Psoas muscle (tissue), 8 donors: ENCODE data around the gene IQCM. TPM values are rescaled to one million over a fixed set of nuclear protein-coding genes. Genes with fewer than 3 reads are reported as not detected.

Source experiments
- ATAC-seq, 4 donors: fragments of 200-7000 bp; cut with Tn5 transposase; one replicate each; pipeline ENCODE4 v1.9.1; 2020; ENCODE audit warnings: moderate library complexity in 3 of 4, mild to moderate bottlenecking in 2 of 4
- DNase-seq, 2 donors: peaks; one replicate each; pipeline ENCODE4 v3.0.0-alpha.2; 2020
- H3K27ac ChIP-seq: fragments of 200-600 bp; one replicate; pipeline ENCODE4 v1.8.0; 2022
- H3K27me3 ChIP-seq, 3 donors: fragments of 200-600 bp in 1 of 3; one replicate each; pipeline versions ENCODE4 v1.6.1 to v1.8.0; 2013 to 2022; ENCODE audit warnings: low read length in 2 of 3, mild to moderate bottlenecking in 2 of 3, moderate library complexity in 1 of 3; ENCODE audit not compliant: insufficient read depth in 3 of 3
- H3K36me3 ChIP-seq, 2 donors: fragments of 200-600 bp in 1 of 2; one replicate each; pipeline versions ENCODE4 v1.6.1 to v1.8.0; 2013 to 2022; ENCODE audit warnings: low read depth in 1 of 2, mild to moderate bottlenecking in 1 of 2, moderate library complexity in 1 of 2; ENCODE audit not compliant: insufficient read depth in 1 of 2
- H3K4me1 ChIP-seq: fragments of 200-600 bp; one replicate; pipeline ENCODE4 v1.8.0; 2022
- H3K4me3 ChIP-seq: fragments of 200-600 bp; one replicate; pipeline ENCODE4 v1.8.0; 2022; ENCODE audit warnings: mild to moderate bottlenecking
- H3K9me3 ChIP-seq: fragments of 200-600 bp; one replicate; pipeline ENCODE4 v1.8.0; 2022
- WGBS, 3 donors: extraction: QIAGEN DNeasy Blood & Tissue Kit; methylation state at CpG; one replicate each; pipeline versions ENCODE4 v1.1.6 to v1.1.7; 2013; 5-methylcytosine and 5-hydroxymethylcytosine counted together
- intact Hi-C, 2 donors: fragments of 100-400 bp; cut with DNase I; formaldehyde crosslinking; loops; one replicate each; pipeline versions ENCODE4 v1.11.0 to v1.14.2; 2022
- polyA plus RNA-seq, 3 donors: library from polyadenylated mRNA; stranded (reverse); fragments of 200-250 nt; gene quantifications; one replicate each; pipeline ENCODE4 v1.2.3, GENCODE V29; 2013
- total RNA-seq, 4 donors: library from RNA; stranded (reverse); fragmentation: NEBNext Ultra II Directional in 2 of 4; extraction: Animal tissue kit (Norgen Biotek cat#: 25700) in 2 of 4; gene quantifications; one replicate each; pipeline versions ENCODE4 v1.2.1 to v1.2.4, GENCODE V29; 2021 to 2023
- TF ChIP-seq, protein P1 (sequence below): fragments of 200-600 bp; IDR thresholded peaks from one replicate; pipeline ENCODE4 v1.8.0; 2022; ENCODE audit warnings: antibody characterized with exemption
- donor health status: healthy with polysubstance abuse.
- donor health status: DM: no; HTN: no; CAD: no; lungs with moderate emphysema.
- donor health status: Bipolar disorder and iron deficiency.
- donor health status: healthy.
- donor health status: DM: yes; HTN: yes; CAD: no.
- donor health status: DM: no; HTN: no; CAD: no.
- donor health status: DM: no; HTN: no; CAD: no.
- donor health status: DM: yes; HTN: yes; CAD: no.

Gene IQCM
- total and polyA plus RNA-seq, 7 donors: 1.1 TPM; not detected in 6

DNA sequence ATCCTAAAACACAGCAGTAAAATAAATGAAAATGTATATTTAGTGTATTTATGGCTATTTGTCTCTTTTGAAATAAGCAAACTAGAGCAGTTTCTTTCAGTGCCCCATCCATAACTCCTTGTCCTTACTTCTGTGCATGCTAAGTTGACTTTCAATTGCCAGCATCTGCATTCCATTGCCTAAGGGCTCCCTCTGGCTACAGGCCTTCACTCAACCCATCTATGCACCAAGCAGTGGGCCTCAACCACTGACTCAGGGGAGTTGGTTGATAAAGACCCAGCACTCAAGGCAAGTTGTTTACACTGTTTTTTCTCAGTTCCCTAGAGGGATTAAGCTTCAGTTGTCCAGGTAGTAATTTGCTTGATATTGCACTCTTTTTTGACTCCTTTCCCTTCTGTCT lies 265.7 kb downstream of the IQCM start:
- intact Hi-C loops: no loop called here
- Histone ChIP-seq H3K4me3 (no peak overlapping the region), H3K4me1 (no peaks in the 10 kb centered on the region), H3K27ac (no peak overlapping the region), H3K9me3 (peaks cover 6% of the 10 kb centered on the region), H3K27me3 (no peaks in the 10 kb centered on the region), H3K36me3 (no peaks in the 10 kb centered on the region)
- ATAC-seq (no peak), DNase-seq (no peak)
- TF ChIP-seq, protein P1, sequence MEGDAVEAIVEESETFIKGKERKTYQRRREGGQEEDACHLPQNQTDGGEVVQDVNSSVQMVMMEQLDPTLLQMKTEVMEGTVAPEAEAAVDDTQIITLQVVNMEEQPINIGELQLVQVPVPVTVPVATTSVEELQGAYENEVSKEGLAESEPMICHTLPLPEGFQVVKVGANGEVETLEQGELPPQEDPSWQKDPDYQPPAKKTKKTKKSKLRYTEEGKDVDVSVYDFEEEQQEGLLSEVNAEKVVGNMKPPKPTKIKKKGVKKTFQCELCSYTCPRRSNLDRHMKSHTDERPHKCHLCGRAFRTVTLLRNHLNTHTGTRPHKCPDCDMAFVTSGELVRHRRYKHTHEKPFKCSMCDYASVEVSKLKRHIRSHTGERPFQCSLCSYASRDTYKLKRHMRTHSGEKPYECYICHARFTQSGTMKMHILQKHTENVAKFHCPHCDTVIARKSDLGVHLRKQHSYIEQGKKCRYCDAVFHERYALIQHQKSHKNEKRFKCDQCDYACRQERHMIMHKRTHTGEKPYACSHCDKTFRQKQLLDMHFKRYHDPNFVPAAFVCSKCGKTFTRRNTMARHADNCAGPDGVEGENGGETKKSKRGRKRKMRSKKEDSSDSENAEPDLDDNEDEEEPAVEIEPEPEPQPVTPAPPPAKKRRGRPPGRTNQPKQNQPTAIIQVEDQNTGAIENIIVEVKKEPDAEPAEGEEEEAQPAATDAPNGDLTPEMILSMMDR: no peak

DNA sequence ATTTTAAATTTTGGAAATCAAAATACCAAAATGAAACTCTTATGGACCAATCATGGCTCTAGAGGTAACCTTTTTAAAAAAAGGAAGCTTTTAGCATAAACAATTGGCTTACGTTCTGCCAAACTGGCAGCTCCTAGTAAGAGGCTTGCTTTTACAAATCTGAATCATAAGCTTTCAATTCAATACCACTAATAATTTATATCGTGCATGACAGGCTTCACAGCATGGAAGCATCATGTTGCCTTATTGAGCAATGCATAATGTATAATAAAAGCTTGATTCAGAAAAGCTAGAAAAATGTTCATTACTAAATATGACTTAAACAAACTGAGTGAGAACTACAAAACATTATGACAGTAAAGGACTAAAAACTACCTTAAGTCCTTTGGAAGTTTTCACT lies 280.9 kb downstream of the IQCM start:
- Histone ChIP-seq H3K9me3 (no peaks in the 10 kb centered on the region), H3K27me3 (no peaks in the 10 kb centered on the region), H3K27ac (no peak overlapping the region), H3K4me3 (no peak overlapping the region), H3K4me1 (no peaks in the 10 kb centered on the region), H3K36me3 (no peaks in the 10 kb centered on the region)
- 73 to 78% (median 74%) methylated on average over 2 of the region's 2 CpGs for WGBS, 3 donors
- ATAC-seq: no peak
- TF ChIP-seq, protein P1: no peak
- intact Hi-C loops: no loop called here
- DNase-seq: no peak

DNA sequence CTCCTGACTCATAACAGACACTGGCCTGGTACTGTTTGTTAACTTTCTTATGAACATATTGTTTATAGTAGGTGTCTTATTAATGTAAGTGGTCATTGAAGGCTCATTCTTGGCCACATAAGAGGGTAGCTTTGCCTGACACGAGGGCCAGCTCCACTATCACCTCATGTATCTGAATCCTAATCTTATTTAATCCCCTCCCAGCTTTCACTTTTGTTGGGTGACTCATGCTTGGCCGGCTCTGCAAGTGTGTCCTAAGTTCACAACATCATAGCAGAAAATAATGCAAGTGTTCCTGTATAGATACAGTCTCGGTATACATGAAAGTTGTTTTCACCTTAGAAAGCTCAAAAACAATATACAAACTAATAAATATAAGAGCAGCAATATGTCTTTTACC lies 283.8 kb downstream of the IQCM start:
- TF ChIP-seq, protein P1: no peak
- H3K36me3 ChIP-seq: no peaks in the 10 kb centered on the region
- H3K27me3 ChIP-seq: no peaks in the 10 kb centered on the region
- 32 to 36% (median 34%) methylated on average over 3 of the region's 3 CpGs for WGBS, 3 donors
- no peaks in the 10 kb centered on the region for H3K4me1 ChIP-seq
- intact Hi-C loops: no loop called here
- H3K27ac ChIP-seq: no peak overlapping the region
- H3K4me3 ChIP-seq: no peak overlapping the region
- H3K9me3 ChIP-seq: no peaks in the 10 kb centered on the region
- DNase-seq (peak in 1 of 2 donors; percentile 10), ATAC-seq (no peak)

DNA sequence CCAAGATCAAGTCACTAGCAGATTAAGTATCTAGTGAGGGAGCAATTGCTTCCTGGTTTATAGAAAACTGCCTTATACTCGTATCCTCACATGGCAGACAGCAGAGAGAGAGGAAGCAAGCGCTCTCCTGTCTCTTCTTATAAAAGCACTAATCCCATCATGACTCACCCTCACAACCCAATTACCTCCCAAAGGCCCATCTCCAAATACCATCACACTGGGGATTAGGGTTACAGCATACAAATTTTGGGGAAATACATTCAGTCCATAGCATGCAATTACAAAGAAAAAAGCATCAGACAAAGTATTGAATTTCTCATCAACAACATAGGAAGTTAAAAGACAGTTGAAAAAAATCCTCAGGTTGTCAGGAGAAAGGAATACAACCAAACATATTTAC lies 292.6 kb downstream of the IQCM start:
- TF ChIP-seq, protein P1: no peak
- WGBS, 3 donors: 76 to 93% (median 79%) methylated on average over 2 of the region's 2 CpGs
- Histone ChIP-seq H3K27ac (no peak overlapping the region), H3K9me3 (no peaks in the 10 kb centered on the region), H3K27me3 (no peaks in the 10 kb centered on the region), H3K4me3 (no peak overlapping the region), H3K4me1 (no peaks in the 10 kb centered on the region), H3K36me3 (no peaks in the 10 kb centered on the region)
- ATAC-seq (no peak), DNase-seq (no peak)
- intact Hi-C loops: no loop called here

DNA sequence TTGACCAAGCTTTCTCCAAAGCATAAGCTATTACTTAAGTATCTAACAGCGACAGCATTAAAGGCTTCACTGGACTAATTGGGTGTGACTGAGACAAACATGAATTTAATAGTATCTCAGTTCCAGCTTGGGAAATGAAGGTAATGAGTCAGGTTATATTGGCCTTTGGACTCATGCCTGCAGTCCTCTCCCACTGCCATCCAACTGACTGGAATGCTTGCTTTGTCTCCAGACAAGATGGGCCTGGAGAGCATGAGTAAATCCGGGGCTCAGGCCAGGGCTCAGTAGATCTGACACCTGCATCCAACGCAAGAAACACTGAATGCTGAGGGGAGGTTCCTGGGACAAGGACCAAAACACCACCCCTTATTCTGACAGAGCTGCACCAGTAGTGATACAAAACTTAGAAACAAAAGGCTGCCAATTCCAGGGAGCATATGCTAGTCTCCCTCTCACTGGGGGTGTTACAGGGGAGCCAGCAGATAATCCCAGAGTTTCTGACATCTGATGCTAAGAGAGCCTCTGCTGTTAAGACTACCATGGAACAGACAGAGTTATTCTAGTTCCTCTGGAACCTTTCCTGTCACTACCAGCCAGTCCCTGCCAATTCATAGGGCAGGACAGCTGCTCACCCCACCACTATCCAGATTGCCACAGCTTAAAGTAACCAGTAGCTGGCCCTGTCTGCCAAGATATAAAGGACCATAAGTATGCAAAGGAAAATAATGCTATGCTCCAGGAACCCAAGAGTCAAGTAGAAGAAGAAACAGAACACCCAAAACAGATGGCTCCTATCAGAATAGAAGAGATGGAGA lies 293.8 kb downstream of the IQCM start:
- TF ChIP-seq, protein P1: no peak
- no peak for DNase-seq

More for the DNA sequence above, 293.8 kb downstream of the IQCM start:
- no peak overlapping the region for H3K27ac ChIP-seq
- no peak overlapping the region for H3K4me3 ChIP-seq
- no peaks in the 10 kb centered on the region for H3K36me3 ChIP-seq
- H3K4me1 ChIP-seq: no peaks in the 10 kb centered on the region
- intact Hi-C loops: no loop called here
- no peaks in the 10 kb centered on the region for H3K9me3 ChIP-seq
- peak; percentile 52 to 73 (median 63) for ATAC-seq
- 19 to 37% (median 22%) methylated on average over 3 of the region's 3 CpGs for WGBS, 3 donors
- H3K27me3 ChIP-seq: no peaks in the 10 kb centered on the region
